Measurements from ENCODE around the gene LMNA. TPM values are rescaled to one million over a fixed set of nuclear protein-coding genes. Genes with fewer than 3 reads are reported as not detected.

LMNA gene
- total and polyA plus RNA-seq, 8 donors, result 73.5 to 437 (median 106) TPM

GRCh38 chr1:156081180-156081916 lies 33.2 kb upstream of the LMNA start:
- H3K4me3 ChIP-seq, result peak overlapping the region; percentile 62 to 63
- H3K4me1 ChIP-seq, result peaks cover 5 to 30% of the 10 kb centered on the region in 2 donors
- ATAC-seq (no peak), DNase-seq (no peak)
- no peak for TF ChIP-seq CTCF (IDR thresholded peaks at IDR 0.05)
- intact Hi-C loops (cut with DNase I), result no loop called here
- H3K9me3 ChIP-seq, result no peaks in the 10 kb centered on the region
- no peaks in the 10 kb centered on the region for H3K36me3 ChIP-seq
- peaks cover 0 to 65% of the 10 kb centered on the region in 2 donors for H3K27me3 ChIP-seq
- H3K27ac ChIP-seq, result no peak overlapping the region

- Histone ChIP-seq H3K36me3 (no peaks in the 10 kb centered on the region), H3K27ac (no peak overlapping the region), H3K4me3 (peak overlapping the region; percentile 62 to 63), H3K4me1 (peaks cover 8 to 26% of the 10 kb centered on the region in 2 donors), H3K9me3 (no peaks in the 10 kb centered on the region), H3K27me3 (peaks cover 0 to 59% of the 10 kb centered on the region in 2 donors)
- no peak for ATAC-seq
- intact Hi-C loops (cut with DNase I), result no loop called here
- DNase-seq, result peak in 1 of 4 donors; percentile 60
- no peak for TF ChIP-seq CTCF (IDR thresholded peaks at IDR 0.05)
These were observed 32.6 kb upstream of the LMNA start for GRCh38 chr1:156081917-156082308.

- Histone ChIP-seq H3K9me3 (no peaks in the 10 kb centered on the region), H3K36me3 (no peaks in the 10 kb centered on the region), H3K4me1 (peaks cover 8 to 26% of the 10 kb centered on the region in 2 donors), H3K27me3 (peaks cover 0 to 55% of the 10 kb centered on the region in 2 donors), H3K4me3 (peak within 1 kb of the TSS; percentile 62 to 63), H3K27ac (peak within 1 kb of the TSS; percentile 37 to 45)
- ATAC-seq, result peak; percentile 85
- intact Hi-C loops (cut with DNase I), result no loop called here
- peak; percentile 79 to 94 (median 90) for DNase-seq
- no peak for TF ChIP-seq CTCF (IDR thresholded peaks at IDR 0.05)
These were observed 32.0 kb upstream of the LMNA start, which contains the start of gene MEX3A for GRCh38 chr1:156082309-156083091. MEX3A (minus strand) TSS chr1:156082465; CDS start chr1:156081998, 467 bp downstream.

- no peak overlapping the region for H3K27ac ChIP-seq
- peaks cover 0 to 55% of the 10 kb centered on the region in 2 donors for H3K27me3 ChIP-seq
- intact Hi-C loops (cut with DNase I), result no loop called here
- no peaks in the 10 kb centered on the region for H3K36me3 ChIP-seq
- H3K9me3 ChIP-seq, result no peaks in the 10 kb centered on the region
- H3K4me3 ChIP-seq, result peak overlapping the region in 1 of 2 donors; percentile 62
- ATAC-seq (no peak), DNase-seq (no peak)
- H3K4me1 ChIP-seq, result peaks cover 8 to 26% of the 10 kb centered on the region in 2 donors
- TF ChIP-seq CTCF (IDR thresholded peaks at IDR 0.05), result no peak
These were observed 30.4 kb upstream of the LMNA start for GRCh38 chr1:156083800-156084790.

Measured in left lung (tissue), 10 donors.